ENCODE results near the gene LHX1. TPM values are rescaled to one million over a fixed set of nuclear protein-coding genes. Genes with fewer than 3 reads are reported as not detected.
A peak's percentile ranks its signal among the peaks of the same experiment; 100 is the strongest.

LHX1 gene
- total RNA-seq, 4 donors from 2014 or later, result not detected

DNA sequence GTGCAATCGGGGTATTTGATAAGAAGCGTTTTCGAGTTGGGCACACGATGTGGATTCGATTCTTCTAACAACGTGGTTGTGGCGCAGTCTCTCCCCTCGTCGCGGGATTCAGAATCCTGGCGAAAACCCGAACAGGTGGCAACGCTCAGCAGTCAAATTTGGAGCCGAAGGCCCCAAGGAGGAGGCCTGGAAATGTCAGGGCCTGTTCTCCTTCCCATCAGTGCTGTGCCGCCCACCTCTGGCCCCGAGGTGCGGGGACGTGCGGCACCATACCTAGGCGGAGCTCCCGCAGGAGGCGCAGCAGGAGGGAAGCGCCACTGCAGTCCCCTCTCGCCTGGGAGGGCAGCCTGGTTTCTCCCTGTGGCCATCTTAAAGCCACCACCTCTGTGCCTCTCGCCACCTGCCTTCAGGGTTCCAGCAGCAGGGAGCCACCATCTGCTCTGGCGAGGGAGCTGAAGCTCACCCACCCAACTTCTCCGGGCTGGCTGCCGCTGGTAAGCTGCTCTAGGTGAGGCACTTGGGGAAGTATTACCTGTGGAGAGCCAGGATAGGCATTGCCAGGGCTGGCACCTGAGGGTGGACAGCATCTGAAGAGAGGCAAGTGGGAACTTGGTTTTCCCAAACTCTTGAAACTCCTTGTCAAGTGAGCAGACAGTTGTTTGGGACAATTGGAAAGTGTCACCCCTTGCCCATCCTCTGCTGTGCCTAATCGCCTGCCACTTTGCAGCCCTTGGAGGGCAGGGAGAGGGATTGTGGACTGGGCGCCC, 8.9 kb downstream of the LHX1 start:
- TF ChIP-seq POLR2AphosphoS5 (IDR thresholded peaks at IDR 0.05), result no peak
- TF ChIP-seq, protein P1, sequence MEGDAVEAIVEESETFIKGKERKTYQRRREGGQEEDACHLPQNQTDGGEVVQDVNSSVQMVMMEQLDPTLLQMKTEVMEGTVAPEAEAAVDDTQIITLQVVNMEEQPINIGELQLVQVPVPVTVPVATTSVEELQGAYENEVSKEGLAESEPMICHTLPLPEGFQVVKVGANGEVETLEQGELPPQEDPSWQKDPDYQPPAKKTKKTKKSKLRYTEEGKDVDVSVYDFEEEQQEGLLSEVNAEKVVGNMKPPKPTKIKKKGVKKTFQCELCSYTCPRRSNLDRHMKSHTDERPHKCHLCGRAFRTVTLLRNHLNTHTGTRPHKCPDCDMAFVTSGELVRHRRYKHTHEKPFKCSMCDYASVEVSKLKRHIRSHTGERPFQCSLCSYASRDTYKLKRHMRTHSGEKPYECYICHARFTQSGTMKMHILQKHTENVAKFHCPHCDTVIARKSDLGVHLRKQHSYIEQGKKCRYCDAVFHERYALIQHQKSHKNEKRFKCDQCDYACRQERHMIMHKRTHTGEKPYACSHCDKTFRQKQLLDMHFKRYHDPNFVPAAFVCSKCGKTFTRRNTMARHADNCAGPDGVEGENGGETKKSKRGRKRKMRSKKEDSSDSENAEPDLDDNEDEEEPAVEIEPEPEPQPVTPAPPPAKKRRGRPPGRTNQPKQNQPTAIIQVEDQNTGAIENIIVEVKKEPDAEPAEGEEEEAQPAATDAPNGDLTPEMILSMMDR (IDR thresholded peaks at IDR 0.05), result no peak
- no peak for TF ChIP-seq POLR2A (IDR thresholded peaks at IDR 0.05)
- TF ChIP-seq EP300 (IDR thresholded peaks at IDR 0.05; ENCODE audit: low read depth), result no peak
- H3K9me3 ChIP-seq, result no peaks in the 10 kb centered on the region
- intact Hi-C loops (cut with DNase I; ENCODE audit: low total_unique reads) (no loop called here), in situ Hi-C loops (cut with MboI; ENCODE audit: low pct_ligation_motif_present in 1 of 4, low pct_unique_long_range_greater_than_20kb in 1 of 4, low sequenced_read_pairs in 3 of 4) (no loop called here)
- DNase-seq, result no peak
- H3K4me3 ChIP-seq, result no peak overlapping the region
- 13 to 19% methylated on average over 3 to 30 of the region's 30 CpGs for WGBS, 2 donors (ENCODE audit: low coverage in 1 of 2)
- peaks cover 68% of the 10 kb centered on the region for H3K27me3 ChIP-seq
- no peaks in the 10 kb centered on the region for H3K36me3 ChIP-seq
- peaks cover 10 to 35% (median 27%) of the 10 kb centered on the region in 4 donors for H3K4me1 ChIP-seq
- no peak overlapping the region for H3K27ac ChIP-seq

DNA sequence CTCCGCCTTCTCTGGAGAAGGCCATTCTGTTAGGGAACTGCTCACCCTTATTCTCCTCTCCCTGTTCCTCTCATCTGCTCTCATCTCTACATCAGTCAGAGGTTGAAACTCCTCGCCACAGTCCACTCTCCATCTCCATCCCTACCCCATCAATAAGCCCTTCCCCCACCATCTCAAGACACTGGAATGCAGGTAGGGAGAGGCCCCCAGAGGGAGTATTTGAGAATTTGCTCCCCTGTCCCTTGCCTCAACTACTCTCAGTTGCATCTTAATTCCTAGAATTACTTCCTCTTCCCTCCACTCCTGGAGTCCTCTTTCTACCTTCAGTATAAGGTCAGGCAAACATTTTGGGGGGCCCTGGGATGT, 9.4 kb downstream of the LHX1 start:
- TF ChIP-seq POLR2AphosphoS5 (IDR thresholded peaks at IDR 0.05), result no peak
- no peak for TF ChIP-seq EP300 (IDR thresholded peaks at IDR 0.05; ENCODE audit: low read depth)
- TF ChIP-seq, protein P1 (IDR thresholded peaks at IDR 0.05), result no peak
- TF ChIP-seq POLR2A (IDR thresholded peaks at IDR 0.05), result no peak
- intact Hi-C loops (cut with DNase I; ENCODE audit: low total_unique reads) (no loop called here), in situ Hi-C loops (cut with MboI; ENCODE audit: low pct_ligation_motif_present in 1 of 4, low pct_unique_long_range_greater_than_20kb in 1 of 4, low sequenced_read_pairs in 3 of 4) (no loop called here)
- Histone ChIP-seq H3K4me1 (peaks cover 10 to 37% (median 27%) of the 10 kb centered on the region in 4 donors), H3K36me3 (no peaks in the 10 kb centered on the region), H3K4me3 (no peak overlapping the region), H3K27me3 (peaks cover 62% of the 10 kb centered on the region), H3K27ac (no peak overlapping the region), H3K9me3 (no peaks in the 10 kb centered on the region)
- WGBS, 2 donors (ENCODE audit: low coverage in 1 of 2), result 0 to 37% methylated on average over 1 to 2 of the region's 2 CpGs
- DNase-seq, result no peak

DNA sequence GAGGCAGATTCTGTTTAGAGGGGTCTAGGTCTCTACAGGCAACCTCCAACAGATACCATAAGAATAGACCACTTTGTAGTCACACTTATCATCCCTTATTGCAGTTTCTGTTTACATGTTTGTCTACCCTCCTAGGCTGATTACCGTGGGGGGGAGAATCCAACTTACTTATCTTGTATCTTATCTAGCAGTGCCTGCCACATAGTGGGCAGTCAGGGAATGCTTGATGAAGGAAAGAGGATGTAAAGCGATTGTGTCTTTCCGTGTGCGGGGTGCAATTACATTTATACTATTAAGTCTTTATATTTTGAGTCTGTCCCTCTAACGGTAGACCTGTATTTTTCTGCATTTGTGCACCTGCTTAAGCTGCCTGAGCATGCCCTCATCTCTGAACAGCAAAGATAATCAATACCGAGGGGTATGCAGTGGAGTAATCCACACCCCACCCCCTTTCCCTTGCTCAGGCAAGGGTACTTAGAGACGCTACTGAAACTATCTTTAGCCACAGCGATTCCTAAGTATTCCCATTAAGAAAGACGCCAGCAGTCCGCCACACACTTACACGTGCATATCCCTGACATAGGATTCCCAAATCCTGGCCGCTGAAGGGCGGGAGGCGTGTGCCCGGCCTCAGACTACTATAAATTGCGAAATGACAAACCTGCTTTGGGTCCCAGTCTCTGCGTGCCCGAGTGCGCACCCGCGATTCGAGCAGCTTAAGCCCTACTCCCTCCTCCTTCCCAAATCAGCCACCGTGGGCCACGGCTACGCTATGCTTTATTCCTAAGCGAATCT, 10.8 kb downstream of the LHX1 start:
- TF ChIP-seq POLR2A (IDR thresholded peaks at IDR 0.05) (no peak), POLR2AphosphoS5 (IDR thresholded peaks at IDR 0.05) (no peak), EP300 (IDR thresholded peaks at IDR 0.05; ENCODE audit: low read depth) (no peak)
- TF ChIP-seq, protein P1 (IDR thresholded peaks at IDR 0.05), result no peak
- in situ Hi-C loops (cut with MboI; ENCODE audit: low pct_ligation_motif_present in 1 of 4, low pct_unique_long_range_greater_than_20kb in 1 of 4, low sequenced_read_pairs in 3 of 4), result no loop called here
- H3K27me3 ChIP-seq, result peaks cover 48% of the 10 kb centered on the region
- DNase-seq, result no peak
- H3K4me1 ChIP-seq, result peaks cover 10 to 27% (median 18%) of the 10 kb centered on the region in 4 donors
- peaks cover 0 to 14% (median 4%) of the 10 kb centered on the region in 4 donors for H3K36me3 ChIP-seq
- intact Hi-C loops (cut with DNase I; ENCODE audit: low total_unique reads), result no loop called here
- WGBS, 2 donors (ENCODE audit: low coverage in 1 of 2), result 5 to 21% methylated on average over 4 to 20 of the region's 26 CpGs
- H3K4me3 ChIP-seq, result peak overlapping the region; percentile 33 to 89 (median 74)
- peak overlapping the region; percentile 87 to 93 (median 91) for H3K27ac ChIP-seq
- H3K9me3 ChIP-seq, result no peaks in the 10 kb centered on the region

DNA sequence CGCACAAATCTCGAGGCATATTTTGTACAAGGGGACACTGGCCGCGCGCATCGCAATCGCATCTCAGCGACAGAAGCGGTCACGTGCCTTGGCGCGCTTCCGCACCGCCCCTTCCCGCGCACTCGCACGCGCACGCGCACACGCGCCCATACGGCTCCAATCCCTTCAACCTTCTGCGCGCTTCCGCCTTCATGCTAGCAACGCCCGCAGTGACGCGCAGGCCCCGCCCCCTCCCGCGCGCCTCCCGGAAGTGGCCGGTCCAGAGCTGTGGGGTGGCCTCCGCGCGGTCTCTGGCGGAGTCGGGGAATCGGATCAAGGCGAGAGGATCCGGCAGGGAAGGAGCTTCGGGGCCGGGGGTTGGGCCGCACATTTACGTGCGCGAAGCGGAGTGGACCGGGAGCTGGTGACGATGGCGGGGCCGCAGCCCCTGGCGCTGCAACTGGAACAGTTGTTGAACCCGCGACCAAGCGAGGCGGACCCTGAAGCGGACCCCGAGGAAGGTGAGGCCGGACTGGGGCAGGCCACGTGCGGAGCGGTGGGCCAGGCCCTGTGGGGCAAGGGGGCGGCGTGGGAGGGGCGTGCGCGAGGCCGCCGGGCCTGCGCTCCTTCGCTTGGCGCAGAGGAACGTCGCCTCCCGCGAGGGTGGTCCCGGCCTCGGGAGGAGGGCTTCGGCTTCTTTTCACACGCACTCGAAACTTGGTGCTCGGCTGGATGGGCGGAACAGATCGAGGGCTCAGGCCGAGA, 11.6 kb downstream of the LHX1 start, which contains the start of gene AATF:
TSS of gene AATF (plus strand) at position 238 of the 744 bp plus-strand sequence. CDS start at position 410, 172 bp downstream.
- intact Hi-C loops (cut with DNase I; ENCODE audit: low total_unique reads) (no loop called here), in situ Hi-C loops (cut with MboI; ENCODE audit: low pct_ligation_motif_present in 1 of 4, low pct_unique_long_range_greater_than_20kb in 1 of 4, low sequenced_read_pairs in 3 of 4) (no loop called here)
- TF ChIP-seq EP300 (IDR thresholded peaks at IDR 0.05; ENCODE audit: low read depth) (no peak), POLR2A (IDR thresholded peaks at IDR 0.05) (peak; percentile 83), POLR2AphosphoS5 (IDR thresholded peaks at IDR 0.05) (peak; percentile 78 to 94 (median 87))
- TF ChIP-seq, protein P1 (IDR thresholded peaks at IDR 0.05), result no peak
- Histone ChIP-seq H3K36me3 (peaks cover 0 to 21% (median 8%) of the 10 kb centered on the region in 4 donors), H3K27me3 (peaks cover 41% of the 10 kb centered on the region), H3K27ac (peak within 1 kb of the TSS; percentile 87 to 93 (median 91)), H3K4me3 (peak within 1 kb of the TSS; percentile 33 to 89 (median 74)), H3K4me1 (peaks cover 10 to 27% (median 18%) of the 10 kb centered on the region in 4 donors), H3K9me3 (no peaks in the 10 kb centered on the region)
- DNase-seq, result peak; percentile 97
- WGBS, 2 donors (ENCODE audit: low coverage in 1 of 2), result 0% methylated on average over 9 to 80 of the region's 90 CpGs
